ENCODE measurements around the gene ATP6V1G1.

The ATP6V1G1 gene, protein sequence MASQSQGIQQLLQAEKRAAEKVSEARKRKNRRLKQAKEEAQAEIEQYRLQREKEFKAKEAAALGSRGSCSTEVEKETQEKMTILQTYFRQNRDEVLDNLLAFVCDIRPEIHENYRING

GRCh38 chr9:114587345-114588202 is at the start of gene ATP6V1G1:
TSS of gene ATP6V1G1 (plus strand) at chr9:114587769. CDS start at chr9:114587839, 70 bp downstream.
- H3K79me2 ChIP-seq (ENCODE audit: insufficient read depth, low read length), result peaks cover 49% of the 10 kb centered on the region
- H3K9me3 ChIP-seq (ENCODE audit: insufficient read depth, low read length), result no peaks in the 10 kb centered on the region
- peak within 1 kb of the TSS; percentile 40 for H3K27ac ChIP-seq (ENCODE audit: low read depth, low read length)
- H3K36me3 ChIP-seq (ENCODE audit: low read length), result no peaks in the 10 kb centered on the region
- H3K27me3 ChIP-seq (ENCODE audit: low read length), result no peaks in the 10 kb centered on the region
- peaks cover 9% of the 10 kb centered on the region; the same call in 1 of the 2 replicates for H3F3A ChIP-seq (ENCODE audit: insufficient read depth)
- peak within 1 kb of the TSS; percentile 77 for H3K4me2 ChIP-seq (ENCODE audit: low read depth, low read length, poor library complexity, severe bottlenecking)
- no peaks in the 10 kb centered on the region for H4K20me1 ChIP-seq (ENCODE audit: low read depth, low read length)
- TF ChIP-seq EZH2phosphoT487 (conservative IDR thresholded peaks at IDR 0.05; ENCODE audit: low read length) (no peak), CTCF (IDR thresholded peaks at IDR 0.05; ENCODE audit: insufficient read depth, low read length, poor library complexity, severe bottlenecking) (no peak)
- H3K9ac ChIP-seq (ENCODE audit: low read length), result peak within 1 kb of the TSS; percentile 84
- H2AFZ ChIP-seq (ENCODE audit: low read depth, low read length, severe bottlenecking), result peak within 1 kb of the TSS; percentile 93
- H3K9me2 ChIP-seq (replicated peaks; ENCODE audit: insufficient read depth, low read length), result no peaks in the 10 kb centered on the region
- peak within 1 kb of the TSS; percentile 86 for H3K4me3 ChIP-seq (ENCODE audit: insufficient read depth, low read length, poor library complexity, severe bottlenecking)

- Histone ChIP-seq H3K9ac (ENCODE audit: low read length) (no peak overlapping the region), H3K9me3 (ENCODE audit: insufficient read depth, low read length) (no peaks in the 10 kb centered on the region), H3F3A (ENCODE audit: insufficient read depth) (peaks cover 6% of the 10 kb centered on the region; the same call in 1 of the 2 replicates), H2AFZ (ENCODE audit: low read depth, low read length, severe bottlenecking) (no peak overlapping the region), H3K36me3 (ENCODE audit: low read length) (no peaks in the 10 kb centered on the region), H3K79me2 (ENCODE audit: insufficient read depth, low read length) (no peaks in the 10 kb centered on the region), H3K4me2 (ENCODE audit: low read depth, low read length, poor library complexity, severe bottlenecking) (no peak overlapping the region), H3K27ac (ENCODE audit: low read depth, low read length) (no peak overlapping the region), H3K4me3 (ENCODE audit: insufficient read depth, low read length, poor library complexity, severe bottlenecking) (no peak overlapping the region), H3K27me3 (ENCODE audit: low read length) (no peaks in the 10 kb centered on the region), H4K20me1 (ENCODE audit: low read depth, low read length) (no peaks in the 10 kb centered on the region), H3K9me2 (replicated peaks; ENCODE audit: insufficient read depth, low read length) (no peaks in the 10 kb centered on the region)
- TF ChIP-seq CTCF (IDR thresholded peaks at IDR 0.05; ENCODE audit: insufficient read depth, low read length, poor library complexity, severe bottlenecking), result peak; percentile 35
- TF ChIP-seq EZH2phosphoT487 (conservative IDR thresholded peaks at IDR 0.05; ENCODE audit: low read length), result no peak
Measured at GRCh38 chr9:114538241-114538640, 49.3 kb upstream of the ATP6V1G1 start.

GRCh38 chr9:114539701-114540380 is 47.7 kb upstream of the ATP6V1G1 start:
- H3F3A ChIP-seq (ENCODE audit: insufficient read depth), result peaks cover 6% of the 10 kb centered on the region; the same call in 1 of the 2 replicates
- H3K27me3 ChIP-seq (ENCODE audit: low read length), result no peaks in the 10 kb centered on the region
- H3K9me2 ChIP-seq (replicated peaks; ENCODE audit: insufficient read depth, low read length), result no peaks in the 10 kb centered on the region
- no peak overlapping the region for H3K27ac ChIP-seq (ENCODE audit: low read depth, low read length)
- no peak overlapping the region for H3K9ac ChIP-seq (ENCODE audit: low read length)
- H3K4me2 ChIP-seq (ENCODE audit: low read depth, low read length, poor library complexity, severe bottlenecking), result peak overlapping the region; percentile 34
- no peaks in the 10 kb centered on the region for H4K20me1 ChIP-seq (ENCODE audit: low read depth, low read length)
- H3K36me3 ChIP-seq (ENCODE audit: low read length), result no peaks in the 10 kb centered on the region
- no peak overlapping the region for H3K4me3 ChIP-seq (ENCODE audit: insufficient read depth, low read length, poor library complexity, severe bottlenecking)
- TF ChIP-seq CTCF (IDR thresholded peaks at IDR 0.05; ENCODE audit: insufficient read depth, low read length, poor library complexity, severe bottlenecking) (no peak), EZH2phosphoT487 (conservative IDR thresholded peaks at IDR 0.05; ENCODE audit: low read length) (no peak)
- H3K9me3 ChIP-seq (ENCODE audit: insufficient read depth, low read length), result no peaks in the 10 kb centered on the region
- no peak overlapping the region for H2AFZ ChIP-seq (ENCODE audit: low read depth, low read length, severe bottlenecking)
- no peaks in the 10 kb centered on the region for H3K79me2 ChIP-seq (ENCODE audit: insufficient read depth, low read length)
